OCI-LY1 (cell line): ENCODE measurements around the gene CHD1.

Experiments used
- H2AFZ ChIP-seq: fragments of 200-600 bp; sonication (generic), shearing (Covaris generic); 2 replicates; pipeline ENCODE4 v1.6.0; 2014; ENCODE audit warnings: antibody characterized with exemption, mild to moderate bottlenecking, low read length
- H3F3A ChIP-seq: fragments of 200-600 bp; sonication (generic), shearing (Covaris generic); 2 replicates; pipeline ENCODE4 v1.6.0; 2014; ENCODE audit warnings: mild to moderate bottlenecking, antibody characterized with exemption, low read length, moderate library complexity; ENCODE audit not compliant: insufficient read depth
- H3K27ac ChIP-seq: fragments of 200-600 bp; sonication (generic); 2 replicates; pipeline ENCODE4 v1.5.1; 2014; ENCODE audit warnings: low read length, mixed run types, mild to moderate bottlenecking, low read depth; ENCODE audit not compliant: poor library complexity, severe bottlenecking
- H3K27me3 ChIP-seq: fragments of 200-600 bp; sonication (generic); 2 replicates; pipeline ENCODE4 v1.6.0; 2014; ENCODE audit warnings: antibody characterized with exemption, mild to moderate bottlenecking, low read length, moderate library complexity; ENCODE audit not compliant: insufficient read depth
- H3K36me3 ChIP-seq: fragments of 200-600 bp; sonication (generic); 2 replicates; pipeline ENCODE4 v1.6.1; 2014; ENCODE audit warnings: mild to moderate bottlenecking, antibody characterized with exemption, low read length, moderate library complexity, mixed read lengths; ENCODE audit not compliant: insufficient read depth
- H3K4me1 ChIP-seq: fragments of 200-600 bp; sonication (generic); 2 replicates; pipeline ENCODE4 v1.5.1; 2014; ENCODE audit warnings: mild to moderate bottlenecking, low read length, moderate library complexity; ENCODE audit not compliant: insufficient read depth, severe bottlenecking
- H3K4me2 ChIP-seq: fragments of 200-600 bp; sonication (generic), shearing (Covaris generic); 2 replicates; pipeline ENCODE4 v1.6.1; 2014; ENCODE audit warnings: low read length
- H3K4me3 ChIP-seq: fragments of 200-600 bp; sonication (generic); 2 replicates; pipeline ENCODE4 v1.5.1; 2014; ENCODE audit warnings: low read length, low read depth, mild to moderate bottlenecking, mixed read lengths; ENCODE audit not compliant: poor library complexity, severe bottlenecking
- H3K79me2 ChIP-seq: fragments of 200-600 bp; shearing (Covaris generic); 2 replicates; pipeline ENCODE4 v1.6.1; 2016; ENCODE audit warnings: mixed run types, low read length, mixed read lengths; ENCODE audit not compliant: insufficient read depth
- H3K9ac ChIP-seq: fragments of 200-600 bp; sonication (generic), shearing (Covaris generic); 2 replicates; pipeline ENCODE4 v1.6.1; 2014; ENCODE audit warnings: mild to moderate bottlenecking, low read length, mixed read lengths
- H3K9me2 ChIP-seq: fragments of 200-600 bp; sonication (generic), shearing (Covaris generic); 2 replicates; pipeline ENCODE4 v1.6.1; 2014; ENCODE audit warnings: low read depth, mild to moderate bottlenecking, low read length, mixed read lengths
- H3K9me3 ChIP-seq: fragments of 200-600 bp; shearing (Covaris generic); 2 replicates; pipeline ENCODE4 v1.6.1; 2014; ENCODE audit warnings: low read length, mixed read lengths
- H4K20me1 ChIP-seq: fragments of 200-600 bp; sonication (generic), shearing (Covaris generic); 2 replicates; pipeline ENCODE4 v1.6.0; 2016; ENCODE audit warnings: mild to moderate bottlenecking, low read length; ENCODE audit not compliant: insufficient read depth
- CTCF ChIP-seq: fragments of 200-600 bp; sonication (generic), shearing (Covaris generic); IDR thresholded peaks from 2 replicates; pipeline ENCODE4 v1.5.1; 2017; ENCODE audit warnings: mild to moderate bottlenecking, antibody characterized with exemption, low read length, moderate library complexity, mixed read lengths
- EZH2 ChIP-seq: fragments of 200-600 bp; sonication (generic), shearing (Covaris generic); IDR thresholded peaks from 2 replicates; pipeline ENCODE4 v1.8.0; 2017; ENCODE audit warnings: borderline replicate concordance, mixed run types, mild to moderate bottlenecking, antibody characterized with exemption, low read length, moderate library complexity, mixed read lengths

CHD1 gene

GRCh38 chr5:98904780-98905179 lies 24.0 kb downstream of the CHD1 start:
- peaks cover 49% of the 10 kb centered on the region for H3K36me3 ChIP-seq
- H3K4me3 ChIP-seq, result no peak overlapping the region
- no peak for TF ChIP-seq EZH2
- TF ChIP-seq CTCF, result no peak
- H3K4me1 ChIP-seq, result no peaks in the 10 kb centered on the region
- no peaks in the 10 kb centered on the region for H3K9me2 ChIP-seq
- H3K9ac ChIP-seq, result no peak overlapping the region
- 0 out of 2 replicates have a peak, but pooled peaks cover 3% of the 10 kb centered on the region for H3F3A ChIP-seq
- H4K20me1 ChIP-seq, result no peaks in the 10 kb centered on the region
- no peaks in the 10 kb centered on the region for H3K9me3 ChIP-seq
- H3K4me2 ChIP-seq, result no peak overlapping the region
- H3K79me2 ChIP-seq, result peaks cover 5% of the 10 kb centered on the region
- H2AFZ ChIP-seq, result no peak overlapping the region
- H3K27me3 ChIP-seq, result no peaks in the 10 kb centered on the region
- no peak overlapping the region for H3K27ac ChIP-seq

GRCh38 chr5:98902733-98903132 lies 26.1 kb downstream of the CHD1 start:
- Histone ChIP-seq H3K27me3 (no peaks in the 10 kb centered on the region), H2AFZ (no peak overlapping the region), H3K9me3 (no peaks in the 10 kb centered on the region), H3K36me3 (peaks cover 65% of the 10 kb centered on the region), H3K9ac (no peak overlapping the region), H3K4me3 (no peak overlapping the region), H4K20me1 (no peaks in the 10 kb centered on the region), H3K4me1 (no peaks in the 10 kb centered on the region), H3K79me2 (no peaks in the 10 kb centered on the region), H3K4me2 (no peak overlapping the region), H3K9me2 (no peaks in the 10 kb centered on the region), H3K27ac (no peak overlapping the region), H3F3A (0 out of 2 replicates have a peak, but pooled peaks cover 3% of the 10 kb centered on the region)
- TF ChIP-seq EZH2 (no peak), CTCF (no peak)

GRCh38 chr5:98899456-98899855 lies 29.4 kb downstream of the CHD1 start:
- Histone ChIP-seq H3K36me3 (peaks cover 88% of the 10 kb centered on the region), H3K27me3 (no peaks in the 10 kb centered on the region), H3K9me2 (no peaks in the 10 kb centered on the region), H4K20me1 (no peaks in the 10 kb centered on the region), H2AFZ (no peak overlapping the region), H3K9me3 (no peaks in the 10 kb centered on the region), H3K79me2 (no peaks in the 10 kb centered on the region), H3K9ac (no peak overlapping the region), H3F3A (no peaks in the 10 kb centered on the region), H3K27ac (no peak overlapping the region), H3K4me1 (no peaks in the 10 kb centered on the region), H3K4me2 (no peak overlapping the region), H3K4me3 (no peak overlapping the region)
- TF ChIP-seq CTCF (no peak), EZH2 (no peak)
